Ramos (cell line): ENCODE results near the gene ARL4D.
"Not testable (repeated sequence)": the region's sequence is repeated elsewhere in the genome, so short reads cannot be mapped to it uniquely, and the experiment has no call there.

Experiments
- in situ Hi-C: fragments of 300-500 bp; cut with MboI; formaldehyde crosslinking; loops from one replicate; pipeline ENCODE4 v1.14.3; 2022; ENCODE audit warnings: low sequenced_read_pairs; ENCODE audit not compliant: unreplicated experiment

Gene ARL4D

DNA sequence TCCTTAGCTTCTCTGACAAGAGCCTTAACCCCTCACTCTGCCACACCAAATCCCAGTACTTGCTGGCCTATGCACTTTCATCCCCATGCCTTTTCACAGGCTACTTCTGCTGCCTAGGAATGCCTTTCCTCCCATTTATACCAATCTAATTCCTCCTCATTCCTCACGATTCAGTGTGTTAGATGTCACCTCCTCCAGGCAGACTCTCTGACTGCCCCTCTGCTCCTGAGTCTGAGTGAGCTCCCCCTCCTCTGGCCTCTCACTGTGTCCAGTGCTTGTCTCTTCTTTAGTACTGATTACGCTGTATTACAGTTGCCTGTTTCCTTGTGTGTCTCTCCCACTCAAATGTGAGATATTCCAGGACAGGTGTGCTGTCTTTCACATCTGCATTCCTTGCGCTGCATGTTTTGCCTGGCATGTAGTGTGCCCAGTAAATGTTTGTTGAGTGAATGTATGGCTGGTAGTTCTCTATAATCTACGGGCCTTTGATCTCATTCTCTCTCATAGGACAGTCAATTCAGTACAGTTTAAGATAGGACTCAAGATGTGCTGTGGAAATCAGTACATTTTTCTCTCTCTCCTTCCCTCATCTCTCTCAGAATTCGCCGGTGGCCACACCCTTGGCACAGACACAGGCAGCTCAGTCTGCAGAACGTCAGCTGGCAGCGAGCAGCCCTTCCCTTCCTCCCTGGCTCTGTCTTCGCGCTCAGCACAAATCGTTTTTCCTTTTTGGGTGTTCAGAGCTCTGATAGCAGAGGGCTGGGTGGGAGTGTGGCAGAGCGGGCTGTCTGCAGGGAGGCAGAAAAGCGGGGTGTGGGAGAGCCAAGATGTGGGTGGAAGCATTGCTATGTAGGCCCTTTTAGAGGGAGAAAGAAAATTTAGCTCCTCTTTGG, 18.5 kb downstream of the ARL4D start:
- in situ Hi-C loops, result no loop called here

DNA sequence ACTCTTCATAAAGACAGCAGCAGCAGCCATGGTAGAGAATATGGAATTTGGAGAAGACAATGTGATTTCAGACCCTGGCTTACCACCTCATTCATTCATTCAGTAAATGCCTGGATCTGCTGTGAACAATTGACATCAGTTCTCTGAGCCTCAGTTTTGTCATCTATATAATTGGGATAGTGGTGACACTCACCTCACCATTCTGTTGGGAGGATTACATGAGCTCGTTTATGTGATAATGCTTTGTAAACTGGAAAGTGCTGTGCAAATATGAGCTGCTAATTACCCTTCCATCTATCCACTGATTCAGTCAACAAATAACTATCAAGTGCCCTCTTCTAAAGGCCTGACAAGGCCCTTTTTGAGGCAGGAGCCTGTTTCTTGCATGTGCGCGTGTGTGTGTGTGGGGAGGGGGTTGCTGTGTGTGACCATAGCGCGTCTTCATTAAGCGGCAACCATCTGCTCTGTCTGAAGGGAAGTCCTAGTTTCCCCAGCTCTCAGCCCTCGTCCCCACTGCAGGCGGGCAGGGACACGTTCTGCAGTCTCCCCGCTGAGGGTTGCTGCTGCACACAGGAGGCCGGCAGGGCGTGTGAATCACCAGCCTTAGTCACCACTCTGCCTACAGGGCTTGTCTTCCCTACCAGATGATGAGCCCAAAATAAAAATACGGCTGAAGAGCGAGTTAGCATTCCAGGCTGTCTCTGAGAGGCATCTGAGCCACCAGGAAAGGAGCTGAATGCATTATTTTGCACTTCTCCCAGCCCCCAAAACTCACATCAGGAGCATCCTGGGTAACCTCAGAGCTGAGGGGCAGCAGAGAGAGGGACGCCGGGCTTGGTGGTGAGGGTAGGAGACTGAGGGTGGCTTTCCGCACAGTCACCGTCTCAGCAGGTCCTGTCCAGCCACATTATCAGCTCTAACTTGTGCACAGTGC, 19.9 kb downstream of the ARL4D start:
- in situ Hi-C loops, result no loop called here

DNA sequence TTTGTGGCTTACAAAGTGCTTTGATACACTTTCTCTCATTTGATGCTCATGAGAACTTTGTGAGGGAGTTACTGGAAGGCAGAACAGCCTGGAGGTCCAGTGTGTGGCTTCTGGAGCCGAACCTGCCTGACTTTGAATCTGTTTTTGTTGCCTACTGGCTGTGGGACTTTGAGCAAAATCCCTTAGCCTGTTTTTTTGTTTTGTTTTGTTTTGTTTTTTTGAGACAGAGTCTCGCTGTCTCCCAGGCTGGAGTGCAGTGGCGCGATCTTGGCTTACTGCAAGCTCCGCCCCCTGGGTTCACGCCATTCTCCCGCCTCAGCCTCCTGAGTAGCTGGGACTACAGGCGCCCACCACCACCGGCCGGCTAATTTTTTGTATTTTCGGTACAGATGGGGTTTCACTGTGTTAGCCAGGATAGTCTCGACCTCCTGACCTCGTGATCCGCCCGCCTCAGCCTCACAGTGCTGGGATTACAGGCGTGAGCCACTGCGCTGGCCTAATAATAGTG, 20.6 kb downstream of the ARL4D start:
- in situ Hi-C loops, result not testable (repeated sequence)

DNA sequence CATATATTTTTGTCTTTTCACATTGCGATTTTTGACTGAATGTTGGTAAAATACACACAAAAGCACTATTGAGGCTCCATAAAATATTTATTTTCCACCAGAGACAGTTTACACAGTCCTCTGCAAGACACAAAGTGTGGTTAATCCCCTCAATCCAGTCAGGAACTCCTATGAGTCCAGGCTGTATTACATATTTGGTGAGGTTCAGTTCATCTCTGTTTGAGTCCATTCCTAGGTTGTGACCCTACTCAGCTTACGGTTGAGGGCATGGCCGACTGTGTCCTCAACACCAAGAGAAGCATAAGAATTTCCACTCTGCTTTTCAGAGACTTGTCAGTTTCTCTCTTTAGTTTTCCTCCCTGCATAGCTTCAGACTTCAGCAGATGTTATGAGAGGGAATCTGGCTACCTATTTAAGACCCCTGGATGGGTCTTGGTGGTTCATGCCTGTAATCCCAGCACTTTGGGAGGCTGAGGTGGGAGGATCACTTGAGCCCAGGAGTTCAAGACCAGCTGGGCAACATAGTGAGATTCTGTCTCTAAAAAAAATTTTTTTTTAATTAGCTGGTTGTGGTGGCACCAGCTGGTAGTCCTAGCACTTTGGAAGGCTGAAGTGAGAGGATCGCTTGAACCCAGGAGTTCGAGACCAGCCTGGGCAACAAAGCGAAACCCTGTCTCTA, 25.1 kb downstream of the ARL4D start:
- in situ Hi-C loops, result no loop called here

DNA sequence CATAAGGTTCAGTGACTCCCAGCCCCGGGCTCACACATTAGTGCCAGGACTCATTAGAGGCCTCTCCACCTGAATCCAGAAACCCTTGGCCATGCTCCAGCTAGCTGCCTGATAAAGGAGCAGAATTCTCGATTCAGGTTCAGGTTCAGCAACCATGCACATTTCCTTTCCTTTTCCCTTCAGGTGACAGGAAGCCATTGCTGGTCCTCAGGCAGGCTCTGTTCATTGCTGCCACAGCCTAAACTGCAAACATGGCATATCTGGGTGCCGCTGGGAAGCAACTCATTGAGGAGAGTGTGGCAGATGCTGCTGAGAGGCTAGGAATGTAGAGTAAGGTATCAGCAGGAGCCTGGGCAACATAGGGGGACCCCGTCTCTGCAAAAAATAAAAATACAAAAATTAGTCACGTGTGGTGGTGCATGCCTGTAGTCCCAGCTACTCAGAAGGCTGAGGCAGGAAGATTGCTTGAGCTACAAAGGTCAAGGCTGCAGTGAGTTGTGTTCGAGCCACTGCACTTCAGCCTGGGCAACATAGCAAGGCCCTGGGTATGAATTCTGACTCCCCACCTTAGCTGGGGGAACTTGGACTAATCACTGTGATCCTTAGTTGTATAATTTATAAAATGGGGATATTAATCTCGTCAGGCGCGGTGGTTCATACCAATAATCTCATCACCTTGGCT, 28.7 kb downstream of the ARL4D start:
- in situ Hi-C loops, result no loop called here

DNA sequence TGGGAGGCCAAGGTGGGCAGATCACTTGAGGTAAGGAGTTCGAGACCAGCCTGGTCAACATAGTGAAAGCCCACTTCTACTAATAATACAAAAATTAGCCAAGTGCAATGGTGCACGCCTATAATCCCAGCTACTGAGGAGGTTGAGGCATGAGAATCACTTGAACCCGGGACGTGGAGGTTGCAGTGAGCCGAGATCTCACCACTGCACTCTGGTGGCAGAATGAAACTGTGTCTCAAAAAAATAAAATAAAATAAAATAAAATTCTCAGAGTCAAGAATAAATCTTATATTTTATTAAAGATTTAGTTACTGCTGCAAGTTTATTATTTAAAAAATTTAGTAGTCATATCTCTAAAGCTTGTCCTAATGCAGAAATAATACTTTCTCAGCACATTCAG, 29.7 kb downstream of the ARL4D start:
- in situ Hi-C loops, result no loop called here

DNA sequence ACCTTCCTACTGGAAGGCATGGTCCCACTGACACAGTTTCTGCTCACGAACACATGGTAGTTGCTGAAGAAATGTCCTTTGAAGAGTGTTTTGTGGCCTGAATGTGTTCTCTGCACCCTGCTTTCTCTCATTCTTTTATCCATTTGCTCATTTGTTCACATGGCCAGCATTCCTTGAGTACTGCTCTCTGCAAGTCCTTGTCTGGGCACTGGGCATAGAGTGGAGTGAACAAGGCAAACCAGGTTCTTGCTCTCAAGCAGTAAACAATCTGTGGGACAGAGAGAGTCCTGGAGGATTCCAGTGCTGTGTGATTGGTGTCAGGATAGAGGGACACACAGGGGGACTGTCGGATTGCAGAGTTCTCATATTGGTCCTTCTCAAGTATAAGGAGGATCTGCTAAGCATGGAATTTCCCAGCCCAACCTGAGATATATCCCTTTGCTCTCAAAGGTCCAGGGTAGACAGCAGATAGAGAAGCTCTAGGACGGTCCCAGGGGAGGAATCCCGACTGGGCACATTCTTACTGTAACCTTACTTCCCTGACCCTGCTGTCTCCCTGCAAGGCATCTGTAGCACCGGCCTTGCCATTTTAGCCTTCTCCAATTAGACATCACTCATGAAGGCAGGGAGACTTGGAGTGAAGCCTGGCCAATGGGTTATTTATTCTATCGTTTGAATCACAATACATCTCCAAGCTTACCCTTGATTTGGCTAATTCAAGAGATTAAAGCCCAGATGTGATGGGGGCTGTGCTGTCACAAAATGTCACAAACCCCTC, 32.3 kb downstream of the ARL4D start:
- in situ Hi-C loops, result no loop called here

DNA sequence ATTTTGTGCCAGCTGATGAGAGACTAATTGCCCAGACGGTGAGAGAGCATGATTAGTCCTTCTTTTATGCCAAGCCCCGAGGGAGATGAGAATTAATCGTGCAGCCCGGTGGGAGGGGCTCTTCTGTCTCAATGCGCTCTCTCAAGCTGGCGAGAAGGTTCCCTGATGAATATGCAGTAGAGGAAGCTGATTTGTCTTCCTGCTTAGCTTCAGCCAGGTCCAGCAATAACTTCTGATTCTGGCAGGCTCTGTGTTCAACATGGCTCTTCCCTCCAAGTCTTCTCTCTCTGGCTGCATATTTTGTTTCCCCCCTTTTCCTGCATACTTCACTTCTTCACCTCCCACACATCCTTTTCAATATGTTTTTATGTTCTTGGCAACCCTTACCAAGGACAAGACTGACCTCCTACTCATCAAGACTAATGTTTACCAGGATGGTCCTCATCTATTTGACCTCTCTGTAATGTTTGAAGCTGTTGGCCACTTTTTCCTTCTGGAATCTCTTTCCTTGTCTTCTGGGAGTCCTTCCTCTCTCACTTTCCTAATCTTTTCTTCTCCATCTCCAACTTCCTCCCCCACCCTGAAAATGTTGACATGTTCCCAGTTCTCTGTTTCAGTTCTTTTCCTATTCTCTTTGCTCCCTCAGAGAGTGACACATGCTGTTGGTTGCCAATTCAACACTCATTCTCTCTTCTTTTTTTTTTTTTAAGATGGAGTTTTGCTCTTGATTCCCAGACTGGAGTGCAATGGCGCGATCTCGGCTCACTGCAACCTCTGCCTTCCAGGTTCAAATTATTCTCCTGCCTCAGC, 33.1 kb downstream of the ARL4D start:
- in situ Hi-C loops, result no loop called here

DNA sequence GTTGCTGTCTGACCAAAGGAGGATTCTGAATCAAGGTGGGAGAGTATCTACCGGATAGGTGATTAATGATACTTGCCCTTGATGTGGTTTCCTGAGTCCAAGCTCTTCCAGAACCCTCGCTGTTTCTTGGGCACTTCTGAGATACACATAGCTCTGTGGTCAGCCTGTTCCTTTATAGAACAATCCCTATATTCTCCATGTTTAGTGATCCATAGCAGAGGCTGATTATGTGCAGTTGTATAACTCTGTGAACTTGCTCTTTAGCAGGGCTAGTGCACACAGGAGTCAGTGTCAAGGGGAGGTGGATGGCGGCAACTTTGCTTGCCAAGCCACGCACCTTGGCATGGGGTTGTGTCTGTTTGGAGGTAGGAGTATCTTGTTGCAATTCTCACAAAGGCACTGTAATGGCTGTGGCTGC, 36.1 kb downstream of the ARL4D start:
- in situ Hi-C loops, result no loop called here

DNA sequence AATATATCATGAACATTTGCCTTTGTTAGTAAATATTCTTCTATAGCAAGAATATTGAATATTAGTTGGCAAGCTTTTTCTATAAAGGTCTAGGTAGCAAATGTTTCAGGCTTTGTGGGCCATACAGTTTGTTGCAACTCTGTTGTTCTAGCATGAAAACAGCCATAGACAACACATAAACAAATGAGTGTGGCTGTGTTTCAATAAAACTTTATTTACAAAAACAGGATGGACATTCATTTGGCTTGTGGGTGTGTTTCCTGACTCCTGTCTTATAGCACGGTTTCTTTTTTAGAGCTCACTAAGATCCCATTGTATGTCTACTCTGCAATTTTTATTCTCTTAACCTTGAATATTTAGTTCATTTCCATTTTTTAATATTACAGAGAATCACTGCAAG, 39.0 kb downstream of the ARL4D start:
- in situ Hi-C loops, result no loop called here

DNA sequence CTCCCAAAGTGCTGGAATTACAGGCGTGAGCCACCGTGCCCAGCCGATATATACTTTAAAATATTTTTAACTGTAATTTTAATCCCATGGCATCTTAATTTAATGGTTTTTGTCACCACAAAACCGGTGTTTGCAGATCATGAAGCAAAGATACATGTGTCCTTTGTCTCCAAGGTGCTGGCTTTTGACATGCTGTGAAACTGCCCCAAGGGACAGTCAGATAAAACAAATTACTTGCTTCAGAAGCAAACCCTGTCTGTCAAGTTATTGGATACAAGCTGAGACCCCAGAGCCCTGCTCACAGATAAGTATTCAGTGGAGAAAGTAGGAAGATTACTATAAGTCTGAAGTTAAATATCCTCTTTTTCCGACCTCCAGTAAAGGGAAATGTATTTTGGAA, 39.8 kb downstream of the ARL4D start:
- in situ Hi-C loops, result no loop called here

DNA sequence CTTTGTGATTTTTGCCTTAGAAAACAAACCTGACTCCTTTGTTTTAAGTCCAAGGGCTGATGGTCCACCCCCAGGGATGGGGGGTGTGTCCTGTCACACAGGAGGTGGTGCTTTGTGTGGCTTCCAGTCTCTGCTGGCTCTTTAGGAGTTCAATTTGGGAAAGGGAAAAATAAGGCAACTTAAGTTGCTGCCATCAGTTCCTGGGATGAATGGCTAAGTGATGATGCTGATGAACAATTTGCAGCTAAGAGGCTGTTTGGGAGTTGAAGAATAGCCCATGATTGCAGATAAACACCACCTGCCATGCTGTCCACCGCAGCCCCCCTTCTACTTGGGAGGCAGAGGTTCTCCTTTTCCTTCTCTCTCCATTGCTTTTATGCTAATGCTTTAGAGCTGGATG, 40.2 kb downstream of the ARL4D start:
- in situ Hi-C loops, result no loop called here

DNA sequence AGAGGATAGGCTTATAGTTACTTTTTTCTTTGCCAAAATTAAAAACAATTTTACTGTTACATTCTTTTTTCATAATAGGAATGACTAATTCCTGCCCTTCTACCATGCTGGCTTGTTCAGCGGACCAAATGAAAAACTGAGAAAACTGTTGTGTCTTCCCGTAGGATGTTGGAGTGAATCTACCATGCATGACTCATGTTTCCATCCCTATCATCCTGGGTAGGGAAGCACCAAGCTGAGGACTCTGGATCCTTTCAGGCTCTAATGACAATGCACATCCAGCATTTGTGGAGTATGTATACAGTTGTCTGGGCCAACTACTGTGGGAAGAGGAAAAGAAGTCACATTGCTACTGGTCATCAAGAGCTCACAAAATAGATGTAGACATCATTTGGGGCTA, 43.9 kb downstream of the ARL4D start:
- in situ Hi-C loops, result no loop called here

DNA sequence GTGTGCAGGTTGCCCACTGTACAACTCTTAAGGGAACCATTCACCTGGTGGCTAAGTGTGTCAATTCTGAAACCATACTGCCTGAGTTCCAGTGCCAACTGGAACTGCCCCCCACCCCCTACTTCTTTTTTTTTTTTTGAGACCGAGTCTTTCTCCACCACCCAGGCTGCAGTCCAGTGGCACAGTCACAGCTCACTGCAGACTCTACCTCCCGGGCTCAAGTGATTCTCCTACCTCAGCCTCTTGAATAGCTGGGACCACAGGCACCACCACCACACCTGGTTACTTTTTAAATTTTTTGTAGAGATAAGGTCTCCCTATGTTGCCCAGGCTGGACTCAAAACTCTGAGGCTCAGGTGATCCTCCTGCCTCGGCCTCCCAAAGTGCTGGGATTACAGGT, 44.6 kb downstream of the ARL4D start:
- in situ Hi-C loops, result no loop called here

DNA sequence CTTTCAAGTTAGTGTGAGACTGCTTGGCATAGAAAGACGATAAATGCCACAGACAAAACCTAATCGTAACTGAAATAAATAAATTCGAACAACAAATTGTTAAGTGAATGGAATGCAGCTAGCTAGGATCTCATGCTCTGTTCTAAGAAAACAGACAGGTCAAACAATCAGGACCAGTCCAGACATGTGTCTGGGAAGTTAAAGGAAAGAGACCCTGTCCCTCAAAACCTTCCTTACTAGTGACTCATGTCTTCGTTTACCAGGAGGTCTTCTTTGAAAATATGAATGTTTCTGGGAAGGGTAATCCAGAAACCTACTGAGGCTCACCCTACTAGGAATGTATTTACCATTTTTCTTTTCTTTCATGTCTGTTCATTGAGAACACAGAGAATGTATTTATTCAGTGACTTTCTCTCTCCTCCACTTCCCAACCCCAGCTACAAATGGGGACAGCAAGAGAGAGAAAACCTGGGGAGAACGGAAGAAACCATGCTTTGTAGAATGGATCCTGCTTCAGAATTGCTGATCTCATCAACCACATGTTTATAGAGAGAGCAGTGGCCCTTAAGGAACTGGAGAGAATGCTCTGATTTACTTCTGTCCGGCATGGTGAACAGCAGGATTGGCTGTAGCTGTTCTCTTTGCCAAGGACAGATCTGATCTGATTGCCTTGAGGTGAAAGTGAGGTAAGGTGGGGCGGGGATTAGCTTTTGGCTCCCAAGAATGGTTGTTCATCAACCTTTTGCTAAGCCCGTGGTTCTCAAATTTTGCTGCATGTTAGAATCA, 45.6 kb downstream of the ARL4D start:
- in situ Hi-C loops, result no loop called here

DNA sequence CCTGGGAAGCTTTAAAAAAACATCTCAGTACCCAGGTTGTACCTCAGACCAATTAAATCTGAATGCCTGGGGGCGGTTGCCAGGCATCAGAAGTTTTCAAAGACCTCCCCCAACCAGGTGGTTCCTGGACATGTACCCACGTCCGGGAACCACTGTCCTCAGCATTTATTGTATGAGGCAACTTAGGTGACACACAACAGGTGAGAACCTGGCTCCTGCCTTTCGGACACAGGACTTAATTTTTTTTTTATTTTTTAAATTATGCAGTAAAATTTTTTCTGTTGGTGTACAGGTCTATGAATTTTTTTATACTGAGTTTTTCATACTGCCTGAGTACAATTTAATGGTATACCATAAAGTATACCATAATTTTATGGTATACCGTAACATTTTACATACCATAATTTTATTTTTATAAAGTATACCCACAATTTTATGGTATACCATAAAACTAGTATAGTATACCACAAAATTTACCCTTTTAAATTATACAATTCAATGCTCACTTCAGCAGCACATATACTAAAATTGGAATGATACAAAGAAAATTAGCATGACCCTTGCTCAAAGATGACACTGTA, 46.3 kb downstream of the ARL4D start:
- in situ Hi-C loops, result no loop called here

DNA sequence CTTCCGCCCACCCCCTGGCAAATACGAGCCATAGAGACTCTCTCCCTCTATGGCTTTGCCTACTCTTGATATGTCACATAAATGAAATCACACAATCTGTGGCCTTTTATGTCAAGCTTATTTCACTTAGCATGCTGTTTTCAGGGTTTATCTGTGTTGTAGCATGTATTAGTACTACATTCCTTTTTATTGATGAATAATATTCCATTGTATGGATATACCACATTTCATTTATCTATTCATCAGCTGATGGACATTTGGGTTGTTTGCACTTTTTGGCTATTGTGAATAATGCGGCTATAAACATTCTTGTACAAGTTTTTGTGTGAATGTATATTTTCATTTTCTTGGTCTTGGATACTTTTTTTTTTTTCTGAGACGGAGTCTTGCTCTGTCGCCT, 48.0 kb downstream of the ARL4D start:
- in situ Hi-C loops, result no loop called here
